ENCODE results near the gene GOT2. TPM values are rescaled to one million over a fixed set of nuclear protein-coding genes. Genes with fewer than 3 reads are reported as not detected.

The GOT2 gene
- total RNA-seq, 1 experiment from 2014 or later = 64.0 TPM

DNA sequence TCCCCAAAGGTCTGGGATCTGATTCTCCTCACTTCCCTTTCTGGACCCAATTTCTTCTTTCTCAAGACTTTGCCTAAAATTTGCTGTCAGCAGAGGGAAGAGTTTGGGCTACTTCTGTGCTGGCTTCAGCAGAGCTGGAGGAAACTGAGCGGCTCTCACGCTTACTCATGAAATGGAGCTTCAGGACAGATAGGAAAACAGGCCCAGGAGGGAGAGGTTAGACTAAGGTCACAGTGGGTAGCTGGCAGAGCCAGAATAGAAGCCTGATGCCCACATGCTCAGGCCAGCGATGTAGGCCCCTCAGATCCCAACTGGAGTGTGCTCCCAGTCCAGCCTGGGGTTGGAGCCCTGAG lies 50.1 kb downstream of the GOT2 start:
- ATAC-seq (peak; percentile 22; the same call in 1 of the 2 replicates), DNase-seq (ENCODE audit: low read depth, low spot score) (no peak)
- Histone ChIP-seq H3K4me1 (ENCODE audit: control insufficient read depth, insufficient read depth, low read length) (peaks cover 7% of the 10 kb centered on the region), H3K27ac (ENCODE audit: low read length) (peak overlapping the region; percentile 84), H3K9me3 (ENCODE audit: control insufficient read depth, insufficient read depth, low read depth, low read length) (no peaks in the 10 kb centered on the region), H3K36me3 (ENCODE audit: control insufficient read depth, insufficient read depth, low read length) (no peaks in the 10 kb centered on the region; the same call in 1 of the 2 replicates), H3K4me3 (ENCODE audit: low read depth in 2 of 2, low read length in 2 of 2) (peak overlapping the region; percentile 87), H3K27me3 (ENCODE audit: control insufficient read depth, insufficient read depth, low read length) (no peaks in the 10 kb centered on the region)
- POLR2A ChIA-PET = no interaction called here
- intact Hi-C loops (cut with micrococcal nuclease; ENCODE audit: unreplicated experiment) (no loop called here), in situ Hi-C loops (cut with HindIII; ENCODE audit: low pct_unique_long_range_greater_than_20kb, low sequenced_read_pairs) (no loop called here)
- TF ChIP-seq POLR2AphosphoS5 (IDR thresholded peaks at IDR 0.05; ENCODE audit: low read depth, low read length) = no peak
- no peak for TF ChIP-seq SIN3A (IDR thresholded peaks at IDR 0.05; ENCODE audit: borderline replicate concordance, insufficient read depth, low read depth, low read length)
- TF ChIP-seq, protein P1, sequence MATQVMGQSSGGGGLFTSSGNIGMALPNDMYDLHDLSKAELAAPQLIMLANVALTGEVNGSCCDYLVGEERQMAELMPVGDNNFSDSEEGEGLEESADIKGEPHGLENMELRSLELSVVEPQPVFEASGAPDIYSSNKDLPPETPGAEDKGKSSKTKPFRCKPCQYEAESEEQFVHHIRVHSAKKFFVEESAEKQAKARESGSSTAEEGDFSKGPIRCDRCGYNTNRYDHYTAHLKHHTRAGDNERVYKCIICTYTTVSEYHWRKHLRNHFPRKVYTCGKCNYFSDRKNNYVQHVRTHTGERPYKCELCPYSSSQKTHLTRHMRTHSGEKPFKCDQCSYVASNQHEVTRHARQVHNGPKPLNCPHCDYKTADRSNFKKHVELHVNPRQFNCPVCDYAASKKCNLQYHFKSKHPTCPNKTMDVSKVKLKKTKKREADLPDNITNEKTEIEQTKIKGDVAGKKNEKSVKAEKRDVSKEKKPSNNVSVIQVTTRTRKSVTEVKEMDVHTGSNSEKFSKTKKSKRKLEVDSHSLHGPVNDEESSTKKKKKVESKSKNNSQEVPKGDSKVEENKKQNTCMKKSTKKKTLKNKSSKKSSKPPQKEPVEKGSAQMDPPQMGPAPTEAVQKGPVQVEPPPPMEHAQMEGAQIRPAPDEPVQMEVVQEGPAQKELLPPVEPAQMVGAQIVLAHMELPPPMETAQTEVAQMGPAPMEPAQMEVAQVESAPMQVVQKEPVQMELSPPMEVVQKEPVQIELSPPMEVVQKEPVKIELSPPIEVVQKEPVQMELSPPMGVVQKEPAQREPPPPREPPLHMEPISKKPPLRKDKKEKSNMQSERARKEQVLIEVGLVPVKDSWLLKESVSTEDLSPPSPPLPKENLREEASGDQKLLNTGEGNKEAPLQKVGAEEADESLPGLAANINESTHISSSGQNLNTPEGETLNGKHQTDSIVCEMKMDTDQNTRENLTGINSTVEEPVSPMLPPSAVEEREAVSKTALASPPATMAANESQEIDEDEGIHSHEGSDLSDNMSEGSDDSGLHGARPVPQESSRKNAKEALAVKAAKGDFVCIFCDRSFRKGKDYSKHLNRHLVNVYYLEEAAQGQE (IDR thresholded peaks at IDR 0.05; ENCODE audit: insufficient read depth in 1 of 2, low read depth in 2 of 2, low read length in 1 of 2) = no peak
- TF ChIP-seq, protein P2, sequence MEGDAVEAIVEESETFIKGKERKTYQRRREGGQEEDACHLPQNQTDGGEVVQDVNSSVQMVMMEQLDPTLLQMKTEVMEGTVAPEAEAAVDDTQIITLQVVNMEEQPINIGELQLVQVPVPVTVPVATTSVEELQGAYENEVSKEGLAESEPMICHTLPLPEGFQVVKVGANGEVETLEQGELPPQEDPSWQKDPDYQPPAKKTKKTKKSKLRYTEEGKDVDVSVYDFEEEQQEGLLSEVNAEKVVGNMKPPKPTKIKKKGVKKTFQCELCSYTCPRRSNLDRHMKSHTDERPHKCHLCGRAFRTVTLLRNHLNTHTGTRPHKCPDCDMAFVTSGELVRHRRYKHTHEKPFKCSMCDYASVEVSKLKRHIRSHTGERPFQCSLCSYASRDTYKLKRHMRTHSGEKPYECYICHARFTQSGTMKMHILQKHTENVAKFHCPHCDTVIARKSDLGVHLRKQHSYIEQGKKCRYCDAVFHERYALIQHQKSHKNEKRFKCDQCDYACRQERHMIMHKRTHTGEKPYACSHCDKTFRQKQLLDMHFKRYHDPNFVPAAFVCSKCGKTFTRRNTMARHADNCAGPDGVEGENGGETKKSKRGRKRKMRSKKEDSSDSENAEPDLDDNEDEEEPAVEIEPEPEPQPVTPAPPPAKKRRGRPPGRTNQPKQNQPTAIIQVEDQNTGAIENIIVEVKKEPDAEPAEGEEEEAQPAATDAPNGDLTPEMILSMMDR (IDR thresholded peaks at IDR 0.05) = no peak
- TF ChIP-seq TCF7L2 (IDR thresholded peaks at IDR 0.05; ENCODE audit: low read depth, low read length) = no peak
- CTCF ChIA-PET = interaction anchor here (0.8 kb wide), 1 partner anchor 72 kb away, joined by 4 read pairs; no protein-coding TSS in a partner anchor
- no TSS peak for BruUV-seq (replicated peaks)

DNA sequence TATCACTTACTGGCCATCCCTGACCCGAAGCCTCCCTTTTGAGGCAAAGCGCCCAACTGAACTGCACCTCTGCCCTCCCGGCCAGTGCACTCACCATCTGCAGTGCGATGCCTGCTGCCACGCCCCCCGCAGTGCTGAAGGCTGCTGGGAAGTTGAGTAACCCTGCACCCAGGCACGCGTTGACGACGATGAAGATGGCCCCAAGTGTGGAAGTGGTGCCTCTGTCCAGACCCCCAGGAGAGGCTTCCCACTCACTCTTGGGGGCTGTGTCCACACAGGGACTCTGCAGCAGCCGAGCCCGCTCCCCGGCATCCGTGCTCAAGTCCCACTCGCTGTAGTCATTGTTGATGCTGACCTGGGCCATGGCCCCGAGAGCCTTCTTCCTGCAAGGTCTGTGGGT lies 54.4 kb downstream of the GOT2 start:
- no peak overlapping the region for H3K4me3 ChIP-seq (ENCODE audit: low read depth in 2 of 2, low read length in 2 of 2)
- in situ Hi-C loops (cut with HindIII; ENCODE audit: low pct_unique_long_range_greater_than_20kb, low sequenced_read_pairs) = no loop called here
- POLR2A ChIA-PET = no interaction called here
- ATAC-seq (no peak), DNase-seq (ENCODE audit: low read depth, low spot score) (no peak)
- H3K4me1 ChIP-seq (ENCODE audit: control insufficient read depth, insufficient read depth, low read length) = peaks cover 7% of the 10 kb centered on the region
- CTCF ChIA-PET = no interaction called here
- no peaks in the 10 kb centered on the region; the same call in 1 of the 2 replicates for H3K36me3 ChIP-seq (ENCODE audit: control insufficient read depth, insufficient read depth, low read length)
- H3K9me3 ChIP-seq (ENCODE audit: control insufficient read depth, insufficient read depth, low read depth, low read length) = no peaks in the 10 kb centered on the region
- TF ChIP-seq, protein P2 (IDR thresholded peaks at IDR 0.05) = no peak
- TF ChIP-seq, protein P1 (IDR thresholded peaks at IDR 0.05; ENCODE audit: insufficient read depth in 1 of 2, low read depth in 2 of 2, low read length in 1 of 2) = no peak
- no peak for TF ChIP-seq TCF7L2 (IDR thresholded peaks at IDR 0.05; ENCODE audit: low read depth, low read length)
- TF ChIP-seq POLR2AphosphoS5 (IDR thresholded peaks at IDR 0.05; ENCODE audit: low read depth, low read length) = no peak
- TF ChIP-seq SIN3A (IDR thresholded peaks at IDR 0.05; ENCODE audit: borderline replicate concordance, insufficient read depth, low read depth, low read length) = no peak
- intact Hi-C loops (cut with micrococcal nuclease; ENCODE audit: unreplicated experiment) = loop anchor here (5.0 kb wide), 1 partner anchor 78 kb away; no protein-coding TSS in a partner anchor
- BruUV-seq (replicated peaks) = no TSS peak
- H3K27me3 ChIP-seq (ENCODE audit: control insufficient read depth, insufficient read depth, low read length) = no peaks in the 10 kb centered on the region
- no peak overlapping the region for H3K27ac ChIP-seq (ENCODE audit: low read length)

Data from Panc1 (cell line).